Lower leg skin (tissue), 3 donors: Measurements from ENCODE around the gene POLK.

Experiments
- CTCF ChIP-seq, 3 donors: fragments of 450-650 bp; IDR thresholded peaks; one replicate each; pipeline ENCODE4 v1.5.1; 2016; ENCODE audit warnings: antibody characterized with exemption in 3 of 3, mild to moderate bottlenecking in 3 of 3, moderate library complexity in 2 of 3
- POLR2A ChIP-seq, 2 donors: fragments of 450-650 bp; IDR thresholded peaks; one replicate each; pipeline ENCODE4 v1.6.1; 2016 to 2017; ENCODE audit warnings: antibody characterized with exemption in 2 of 2, mild to moderate bottlenecking in 1 of 2, moderate library complexity in 1 of 2

- TF ChIP-seq CTCF (IDR thresholded peaks at IDR 0.05) (no peak), POLR2A (IDR thresholded peaks at IDR 0.05) (no peak)
Observed at GRCh38 chr5:75626959-75627358, 115.3 kb downstream of the POLK start.
